OCI-LY3 (cell line): ENCODE results near the gene SCYGR8.

ENCODE experiments used
- H2AFZ ChIP-seq: fragments of 200-600, 300-600 bp; shearing (Covaris generic); 2 replicates; pipeline ENCODE4 v1.6.0; 2014; ENCODE audit warnings: antibody characterized with exemption, low read depth, low read length
- H3K27ac ChIP-seq: fragments of 200-600, 300-600 bp; sonication (generic); 2 replicates; pipeline ENCODE4 v1.5.1; 2014; ENCODE audit warnings: mild to moderate bottlenecking, low read length, moderate library complexity, mixed read lengths
- H3K27me3 ChIP-seq: fragments of 200-600, 300-600 bp; sonication (generic); 2 replicates; pipeline ENCODE4 v1.6.1; 2014; ENCODE audit warnings: low read depth, low read length, mixed read lengths
- H3K36me3 ChIP-seq: fragments of 200-600, 300-600 bp; sonication (generic); replicated peaks from 2 replicates; pipeline ENCODE3; 2014; ENCODE audit warnings: low read depth, low read length, mixed read lengths
- H3K4me1 ChIP-seq: fragments of 300-600, 200-600 bp; sonication (generic); 2 replicates; pipeline ENCODE4 v1.6.1; 2014; ENCODE audit warnings: low read length, mixed read lengths
- H3K4me2 ChIP-seq: fragments of 200-600, 300-600 bp; sonication (generic); 2 replicates; pipeline ENCODE4 v1.6.1; 2014; ENCODE audit warnings: low read length, mixed read lengths
- H3K4me3 ChIP-seq: fragments of 300-600, 200-600 bp; sonication (generic); 2 replicates; pipeline ENCODE4 v1.5.1; 2014; ENCODE audit warnings: antibody characterized with exemption, mild to moderate bottlenecking, low read length, moderate library complexity
- H3K79me2 ChIP-seq: fragments of 300-600, 200-600 bp; shearing (Covaris generic); 2 replicates; pipeline ENCODE4 v1.6.1; 2014; ENCODE audit warnings: mild to moderate bottlenecking, low read length, mixed read lengths
- H3K9ac ChIP-seq: fragments of 300-600, 200-600 bp; shearing (Covaris generic); 2 replicates; pipeline ENCODE4 v1.6.0; 2014; ENCODE audit warnings: mild to moderate bottlenecking, low read length, moderate library complexity
- H3K9me3 ChIP-seq: fragments of 200-600, 300-600 bp; shearing (Covaris generic); 2 replicates; pipeline ENCODE4 v1.6.1; 2014; ENCODE audit warnings: low read length, mixed read lengths; ENCODE audit not compliant: insufficient read depth
- H4K20me1 ChIP-seq: fragments of 200-600, 300-600 bp; sonication (generic); 2 replicates; pipeline ENCODE4 v1.6.1; 2016; ENCODE audit warnings: low read length, mixed read lengths; ENCODE audit not compliant: insufficient read depth
- CTCF ChIP-seq: fragments of 200-600, 300-600 bp; sonication (generic); IDR thresholded peaks from 2 replicates; pipeline ENCODE4 v1.5.1; 2014; ENCODE audit warnings: antibody characterized with exemption, low read length, low read depth
- EZH2phosphoT487 ChIP-seq: fragments of 200-600 bp; shearing (Covaris generic); IDR thresholded peaks from 2 replicates; pipeline ENCODE4 v1.6.1; 2018; ENCODE audit warnings: antibody characterized with exemption, mixed run types, low read depth

SCYGR8 gene

GRCh38 chr2:227703961-227704360, 41.7 kb upstream of the SCYGR8 start:
- no peak for TF ChIP-seq CTCF
- TF ChIP-seq EZH2phosphoT487: no peak
- H3K4me3 ChIP-seq: no peak overlapping the region
- H3K36me3 ChIP-seq: no peaks in the 10 kb centered on the region
- H3K4me1 ChIP-seq: no peaks in the 10 kb centered on the region
- no peaks in the 10 kb centered on the region for H3K79me2 ChIP-seq
- H3K4me2 ChIP-seq: no peak overlapping the region
- H3K9me3 ChIP-seq: no peaks in the 10 kb centered on the region
- no peak overlapping the region for H2AFZ ChIP-seq
- no peak overlapping the region for H3K27ac ChIP-seq
- no peak overlapping the region for H3K9ac ChIP-seq
- H4K20me1 ChIP-seq: no peaks in the 10 kb centered on the region
- peaks cover 11% of the 10 kb centered on the region; the same call in 1 of the 2 replicates for H3K27me3 ChIP-seq

- Histone ChIP-seq H3K27me3 (peaks cover 11% of the 10 kb centered on the region; the same call in 1 of the 2 replicates), H3K4me1 (no peaks in the 10 kb centered on the region), H3K79me2 (no peaks in the 10 kb centered on the region), H4K20me1 (no peaks in the 10 kb centered on the region), H3K27ac (no peak overlapping the region), H3K9ac (no peak overlapping the region), H3K4me2 (no peak overlapping the region), H3K36me3 (no peaks in the 10 kb centered on the region), H3K9me3 (no peaks in the 10 kb centered on the region), H3K4me3 (no peak overlapping the region), H2AFZ (no peak overlapping the region)
- TF ChIP-seq CTCF: no peak
- no peak for TF ChIP-seq EZH2phosphoT487
These were observed 38.8 kb upstream of the SCYGR8 start for GRCh38 chr2:227706859-227707258.

- Histone ChIP-seq H3K4me2 (no peak overlapping the region), H3K27ac (no peak overlapping the region), H2AFZ (no peak overlapping the region), H3K9ac (no peak overlapping the region), H4K20me1 (no peaks in the 10 kb centered on the region), H3K79me2 (no peaks in the 10 kb centered on the region), H3K36me3 (no peaks in the 10 kb centered on the region), H3K27me3 (peaks cover 7% of the 10 kb centered on the region; the same call in 1 of the 2 replicates), H3K4me1 (no peaks in the 10 kb centered on the region), H3K9me3 (no peaks in the 10 kb centered on the region), H3K4me3 (no peak overlapping the region)
- TF ChIP-seq EZH2phosphoT487 (no peak), CTCF (no peak)
These were observed 38.3 kb upstream of the SCYGR8 start for GRCh38 chr2:227707390-227707789.

- H3K36me3 ChIP-seq: no peaks in the 10 kb centered on the region
- H3K4me3 ChIP-seq: no peak overlapping the region
- no peak for TF ChIP-seq CTCF
- TF ChIP-seq EZH2phosphoT487: no peak
- no peaks in the 10 kb centered on the region for H3K9me3 ChIP-seq
- H3K9ac ChIP-seq: no peak overlapping the region
- H3K27me3 ChIP-seq: no peaks in the 10 kb centered on the region
- H3K4me1 ChIP-seq: no peaks in the 10 kb centered on the region
- no peak overlapping the region for H2AFZ ChIP-seq
- no peaks in the 10 kb centered on the region for H3K79me2 ChIP-seq
- no peak overlapping the region for H3K4me2 ChIP-seq
- no peaks in the 10 kb centered on the region for H4K20me1 ChIP-seq
- no peak overlapping the region for H3K27ac ChIP-seq
These were observed 34.7 kb upstream of the SCYGR8 start for GRCh38 chr2:227710986-227711385.
